Measurements from ENCODE around the gene APC. TPM values are rescaled to one million over a fixed set of nuclear protein-coding genes. Genes with fewer than 3 reads are reported as not detected.

Gene APC
- total and polyA plus RNA-seq, 4 donors = 4.8 to 36.2 (median 24.4) TPM

GRCh38 chr5:112830378-112830777 is 92.7 kb downstream of the APC start (continued):
- TF ChIP-seq HNF4G (IDR thresholded peaks at IDR 0.05) (no peak), YY1 (IDR thresholded peaks at IDR 0.05) (no peak), NR2F2 (IDR thresholded peaks at IDR 0.05) (no peak), RXRA (IDR thresholded peaks at IDR 0.05) (no peak), FOXA1 (IDR thresholded peaks at IDR 0.05) (no peak)
- TF ChIP-seq, protein P1, sequence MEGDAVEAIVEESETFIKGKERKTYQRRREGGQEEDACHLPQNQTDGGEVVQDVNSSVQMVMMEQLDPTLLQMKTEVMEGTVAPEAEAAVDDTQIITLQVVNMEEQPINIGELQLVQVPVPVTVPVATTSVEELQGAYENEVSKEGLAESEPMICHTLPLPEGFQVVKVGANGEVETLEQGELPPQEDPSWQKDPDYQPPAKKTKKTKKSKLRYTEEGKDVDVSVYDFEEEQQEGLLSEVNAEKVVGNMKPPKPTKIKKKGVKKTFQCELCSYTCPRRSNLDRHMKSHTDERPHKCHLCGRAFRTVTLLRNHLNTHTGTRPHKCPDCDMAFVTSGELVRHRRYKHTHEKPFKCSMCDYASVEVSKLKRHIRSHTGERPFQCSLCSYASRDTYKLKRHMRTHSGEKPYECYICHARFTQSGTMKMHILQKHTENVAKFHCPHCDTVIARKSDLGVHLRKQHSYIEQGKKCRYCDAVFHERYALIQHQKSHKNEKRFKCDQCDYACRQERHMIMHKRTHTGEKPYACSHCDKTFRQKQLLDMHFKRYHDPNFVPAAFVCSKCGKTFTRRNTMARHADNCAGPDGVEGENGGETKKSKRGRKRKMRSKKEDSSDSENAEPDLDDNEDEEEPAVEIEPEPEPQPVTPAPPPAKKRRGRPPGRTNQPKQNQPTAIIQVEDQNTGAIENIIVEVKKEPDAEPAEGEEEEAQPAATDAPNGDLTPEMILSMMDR (IDR thresholded peaks at IDR 0.05; ENCODE audit: low read depth, low read length, missing input control) = no peak

DNA sequence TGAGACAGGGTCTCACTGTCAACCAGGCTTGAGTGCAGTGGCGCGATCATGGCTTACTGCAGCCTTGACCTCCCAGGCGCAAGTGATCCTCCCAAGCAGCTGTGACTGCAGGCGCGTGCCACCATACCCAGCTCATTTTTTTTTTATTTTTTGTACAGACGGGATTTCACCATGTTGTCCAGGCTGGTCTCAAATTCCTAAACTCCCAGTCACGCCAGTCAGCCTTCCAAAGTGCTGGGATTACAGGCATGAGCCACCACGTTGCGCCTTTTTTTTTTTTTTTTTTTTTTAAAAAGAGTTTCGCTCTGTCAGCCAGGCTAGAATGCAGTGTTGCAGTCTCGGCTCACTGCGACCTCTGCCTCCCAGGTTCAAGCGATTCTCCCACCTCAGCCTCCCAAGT is 96.3 kb downstream of the APC start:
- no peak overlapping the region for H3K9ac ChIP-seq (ENCODE audit: low read depth in 1 of 2, low read length in 2 of 2)
- TF ChIP-seq, protein P2, sequence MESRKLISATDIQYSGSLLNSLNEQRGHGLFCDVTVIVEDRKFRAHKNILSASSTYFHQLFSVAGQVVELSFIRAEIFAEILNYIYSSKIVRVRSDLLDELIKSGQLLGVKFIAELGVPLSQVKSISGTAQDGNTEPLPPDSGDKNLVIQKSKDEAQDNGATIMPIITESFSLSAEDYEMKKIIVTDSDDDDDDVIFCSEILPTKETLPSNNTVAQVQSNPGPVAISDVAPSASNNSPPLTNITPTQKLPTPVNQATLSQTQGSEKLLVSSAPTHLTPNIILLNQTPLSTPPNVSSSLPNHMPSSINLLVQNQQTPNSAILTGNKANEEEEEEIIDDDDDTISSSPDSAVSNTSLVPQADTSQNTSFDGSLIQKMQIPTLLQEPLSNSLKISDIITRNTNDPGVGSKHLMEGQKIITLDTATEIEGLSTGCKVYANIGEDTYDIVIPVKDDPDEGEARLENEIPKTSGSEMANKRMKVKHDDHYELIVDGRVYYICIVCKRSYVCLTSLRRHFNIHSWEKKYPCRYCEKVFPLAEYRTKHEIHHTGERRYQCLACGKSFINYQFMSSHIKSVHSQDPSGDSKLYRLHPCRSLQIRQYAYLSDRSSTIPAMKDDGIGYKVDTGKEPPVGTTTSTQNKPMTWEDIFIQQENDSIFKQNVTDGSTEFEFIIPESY (IDR thresholded peaks at IDR 0.05) = no peak
- no peak for TF ChIP-seq EGR1 (IDR thresholded peaks at IDR 0.05; ENCODE audit: low read depth in 2 of 2)
- TF ChIP-seq HNF4G (IDR thresholded peaks at IDR 0.05) = no peak
- no peak for TF ChIP-seq MAX (IDR thresholded peaks at IDR 0.05)
- TF ChIP-seq, protein P3, sequence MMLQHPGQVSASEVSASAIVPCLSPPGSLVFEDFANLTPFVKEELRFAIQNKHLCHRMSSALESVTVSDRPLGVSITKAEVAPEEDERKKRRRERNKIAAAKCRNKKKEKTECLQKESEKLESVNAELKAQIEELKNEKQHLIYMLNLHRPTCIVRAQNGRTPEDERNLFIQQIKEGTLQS (IDR thresholded peaks at IDR 0.05) = no peak
- no peak for TF ChIP-seq YY1 (IDR thresholded peaks at IDR 0.05)
- no peak for TF ChIP-seq FOXA2 (IDR thresholded peaks at IDR 0.05)
- TF ChIP-seq NR2F2 (IDR thresholded peaks at IDR 0.05) = no peak
- no peak for TF ChIP-seq HNF4A (conservative IDR thresholded peaks at IDR 0.05)
- no peak for TF ChIP-seq RAD21 (IDR thresholded peaks at IDR 0.05)
- TF ChIP-seq FOXA1 (IDR thresholded peaks at IDR 0.05) = no peak
- TF ChIP-seq, protein P1 (IDR thresholded peaks at IDR 0.05; ENCODE audit: low read depth, low read length, missing input control) = no peak
- no peak for TF ChIP-seq RXRA (IDR thresholded peaks at IDR 0.05)
- no peak overlapping the region for H3K4me3 ChIP-seq (ENCODE audit: low read depth in 1 of 3, low read length in 3 of 3)
- DNase-seq (ENCODE audit: low spot score) = no peak
- H3K9me3 ChIP-seq (ENCODE audit: control insufficient read depth in 4 of 4, low read length in 3 of 4) = no peaks in the 10 kb centered on the region
- 97% methylated on average over 13 of the region's 13 CpGs for WGBS
- no peaks in the 10 kb centered on the region for H3K4me1 ChIP-seq (ENCODE audit: control insufficient read depth in 4 of 4, insufficient read depth in 4 of 4, low read length in 3 of 4)
- peaks cover 7 to 20% (median 17%) of the 10 kb centered on the region in 4 donors for H3K36me3 ChIP-seq (ENCODE audit: control insufficient read depth in 4 of 4, insufficient read depth in 3 of 4, low read depth in 1 of 4, low read length in 3 of 4)
- no peak overlapping the region for H3K27ac ChIP-seq (ENCODE audit: low read depth in 1 of 2, low read length in 2 of 2)
- H3K27me3 ChIP-seq (ENCODE audit: control insufficient read depth in 4 of 4, insufficient read depth in 4 of 4, low read length in 3 of 4) = no peaks in the 10 kb centered on the region

DNA sequence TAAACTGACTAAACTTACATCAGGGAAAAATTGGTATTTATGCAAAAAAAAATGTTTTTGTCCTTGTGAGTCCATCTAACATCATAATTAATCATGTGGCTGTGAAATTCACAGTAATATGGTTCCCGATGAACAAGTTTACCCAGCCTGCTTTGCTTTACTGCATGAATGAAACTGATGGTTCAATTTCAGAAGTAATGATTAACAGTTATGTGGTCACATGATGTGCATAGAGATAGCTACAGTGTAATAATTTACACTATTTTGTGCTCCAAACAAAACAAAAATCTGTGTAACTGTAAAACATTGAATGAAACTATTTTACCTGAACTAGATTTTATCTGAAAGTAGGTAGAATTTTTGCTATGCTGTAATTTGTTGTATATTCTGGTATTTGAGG is 106.8 kb downstream of the APC start:
- H3K36me3 ChIP-seq (ENCODE audit: control insufficient read depth in 4 of 4, insufficient read depth in 3 of 4, low read depth in 1 of 4, low read length in 3 of 4) = peaks cover 0 to 4% (median under 1%) of the 10 kb centered on the region in 4 donors
- WGBS = 89% methylated on average over 1 of the region's 1 CpG
- H3K9ac ChIP-seq (ENCODE audit: low read depth in 1 of 2, low read length in 2 of 2) = no peak overlapping the region
- no peaks in the 10 kb centered on the region for H3K9me3 ChIP-seq (ENCODE audit: control insufficient read depth in 4 of 4, low read length in 3 of 4)
- no peak overlapping the region for H3K27ac ChIP-seq (ENCODE audit: low read depth in 1 of 2, low read length in 2 of 2)
- H3K4me1 ChIP-seq (ENCODE audit: control insufficient read depth in 4 of 4, insufficient read depth in 4 of 4, low read length in 3 of 4) = peaks cover 0 to 6% (median 1%) of the 10 kb centered on the region in 4 donors
- no peak overlapping the region for H3K4me3 ChIP-seq (ENCODE audit: low read depth in 1 of 3, low read length in 3 of 3)
- H3K27me3 ChIP-seq (ENCODE audit: control insufficient read depth in 4 of 4, insufficient read depth in 4 of 4, low read length in 3 of 4) = no peaks in the 10 kb centered on the region
- DNase-seq (ENCODE audit: low spot score) = no peak
- TF ChIP-seq RAD21 (IDR thresholded peaks at IDR 0.05) (no peak), TAF1 (conservative IDR thresholded peaks at IDR 0.05) (no peak), EGR1 (IDR thresholded peaks at IDR 0.05; ENCODE audit: low read depth in 2 of 2) (no peak), HNF4G (IDR thresholded peaks at IDR 0.05) (no peak), HNF4A (conservative IDR thresholded peaks at IDR 0.05) (no peak), REST (IDR thresholded peaks at IDR 0.05) (no peak), YY1 (IDR thresholded peaks at IDR 0.05) (no peak)
- TF ChIP-seq, protein P2 (IDR thresholded peaks at IDR 0.05) = no peak
- TF ChIP-seq, protein P3 (IDR thresholded peaks at IDR 0.05) = no peak

Data from liver (tissue), 9 donors.